Stimulated activated CD4-positive, alpha-beta T cell treated with anti-CD3 and anti-CD28 coated beads, Interleukin-12 subunit alpha, Interleukin-12 subunit beta, amount 100 ng/mL, for 4 hours (primary cell): Measurements from ENCODE around the gene MAEA.

ENCODE experiments used
- DNase-seq: peaks from one replicate; pipeline ENCODE4 v3.0.0-alpha.2; 2020

The MAEA gene

DNA sequence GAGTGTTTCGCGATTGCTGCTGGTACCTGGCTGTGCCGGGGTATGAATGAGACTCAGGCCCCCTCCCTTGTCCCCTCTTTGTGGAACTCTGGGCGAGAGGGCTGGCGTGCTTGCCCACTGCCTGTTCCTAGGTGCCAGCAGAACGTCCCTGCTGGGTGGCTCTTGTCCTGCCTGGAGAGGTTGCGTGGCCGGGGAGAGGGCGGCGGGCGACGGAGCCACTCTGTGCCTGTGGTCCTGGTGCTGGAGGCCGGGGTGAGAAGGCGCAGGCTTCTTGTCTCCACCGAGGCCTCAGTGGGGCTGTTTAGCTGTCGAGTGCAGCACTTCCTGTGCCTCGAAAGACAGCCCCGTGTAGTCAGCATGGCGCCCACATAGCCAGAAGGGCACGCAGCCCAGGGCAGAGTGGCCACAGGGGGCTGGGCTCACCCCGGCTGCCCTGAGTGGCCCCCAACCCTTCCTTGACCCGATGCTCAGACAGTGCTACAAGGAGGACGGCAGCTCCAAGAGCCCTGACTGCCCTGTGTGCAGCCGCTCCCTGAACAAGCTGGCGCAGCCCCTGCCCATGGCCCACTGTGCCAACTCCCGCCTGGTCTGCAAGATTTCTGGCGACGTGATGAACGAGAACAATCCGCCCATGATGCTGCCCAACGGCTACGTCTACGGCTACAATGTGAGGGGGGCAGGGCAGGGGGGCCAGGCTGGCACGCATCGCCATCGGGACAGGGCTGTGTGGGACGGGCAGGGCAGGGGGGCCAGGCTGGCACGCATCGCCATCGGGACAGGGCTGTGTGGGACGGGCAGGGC lies 48.5 kb downstream of the MAEA start:
- no peak for DNase-seq

DNA sequence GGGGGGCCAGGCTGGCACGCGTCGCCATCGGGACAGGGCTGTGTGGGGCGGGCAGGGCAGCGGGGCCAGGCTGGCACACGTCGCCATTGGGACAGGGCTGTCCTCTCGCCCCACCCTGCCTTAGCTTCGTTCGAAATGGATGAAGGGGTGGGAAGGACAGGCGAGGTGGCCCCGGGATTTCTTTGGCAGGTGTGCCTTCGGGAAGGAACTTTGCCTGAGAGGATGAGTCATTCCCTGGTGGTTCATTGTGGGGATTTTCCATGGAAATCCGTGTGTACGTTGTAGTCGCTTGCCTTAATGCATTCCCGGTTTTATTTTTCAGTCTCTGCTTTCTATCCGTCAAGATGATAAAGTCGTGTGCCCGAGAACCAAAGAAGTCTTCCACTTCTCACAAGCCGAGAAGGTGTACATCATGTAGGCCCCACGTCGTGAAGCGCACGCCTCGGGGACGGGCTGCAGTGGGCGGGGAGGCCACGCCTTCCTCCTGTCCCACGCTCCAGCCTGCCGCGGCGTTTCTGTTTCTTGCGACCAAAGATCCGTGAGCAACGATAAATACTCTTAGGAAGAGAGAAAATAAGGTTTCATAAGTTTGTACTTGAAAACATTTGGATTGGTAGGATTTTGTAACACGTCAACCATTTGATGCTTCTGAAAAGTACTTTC lies 49.2 kb downstream of the MAEA start:
- no peak for DNase-seq

DNA sequence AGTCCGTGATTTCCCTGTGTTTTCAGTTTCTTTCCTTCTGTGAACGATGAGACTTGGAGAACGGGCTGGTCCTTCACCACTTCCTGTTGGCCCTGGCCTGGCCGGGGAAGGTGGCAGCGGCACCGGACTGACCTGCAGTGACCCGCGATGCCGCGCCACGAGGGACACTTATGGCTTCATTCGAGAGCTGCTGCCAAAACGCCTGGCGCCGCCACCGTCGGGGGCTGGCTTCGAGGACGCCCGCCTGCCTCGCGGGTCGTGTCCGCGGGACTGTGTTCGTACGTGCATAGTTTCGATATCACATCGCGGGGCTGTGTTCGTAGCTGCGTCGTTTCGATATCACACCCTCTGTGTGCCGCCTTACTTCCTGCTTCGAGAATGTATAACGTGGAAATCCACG lies 49.8 kb downstream of the MAEA start:
- DNase-seq = no peak

DNA sequence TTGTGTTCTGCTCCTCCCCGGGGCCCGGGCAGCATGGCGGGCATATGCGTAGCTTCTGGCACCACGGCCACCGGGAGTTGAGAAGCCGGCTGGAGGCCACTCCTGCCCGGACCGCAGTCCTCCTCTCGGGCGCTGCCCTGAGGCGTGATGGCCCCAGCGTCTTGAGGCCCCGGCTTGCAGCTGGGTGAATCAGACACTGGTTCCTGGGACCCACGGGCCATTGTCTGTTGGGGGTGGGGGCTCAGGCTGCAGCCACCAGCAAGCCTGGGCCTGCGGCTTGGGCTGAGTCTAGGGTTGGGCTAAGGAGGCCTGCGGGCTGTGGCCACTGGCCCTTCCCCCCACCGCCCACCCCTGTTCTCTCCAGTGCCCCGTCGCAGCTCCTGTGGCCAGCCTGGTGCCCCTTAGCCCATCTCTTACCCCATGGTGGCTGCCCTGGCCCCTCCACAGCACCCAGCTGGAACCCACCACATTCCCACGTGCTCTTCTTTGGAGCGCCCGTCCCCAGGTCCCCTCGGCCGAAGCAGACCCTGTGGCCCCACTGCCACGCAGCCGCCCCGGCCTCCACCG lies 50.6 kb downstream of the MAEA start:
- no peak for DNase-seq

DNA sequence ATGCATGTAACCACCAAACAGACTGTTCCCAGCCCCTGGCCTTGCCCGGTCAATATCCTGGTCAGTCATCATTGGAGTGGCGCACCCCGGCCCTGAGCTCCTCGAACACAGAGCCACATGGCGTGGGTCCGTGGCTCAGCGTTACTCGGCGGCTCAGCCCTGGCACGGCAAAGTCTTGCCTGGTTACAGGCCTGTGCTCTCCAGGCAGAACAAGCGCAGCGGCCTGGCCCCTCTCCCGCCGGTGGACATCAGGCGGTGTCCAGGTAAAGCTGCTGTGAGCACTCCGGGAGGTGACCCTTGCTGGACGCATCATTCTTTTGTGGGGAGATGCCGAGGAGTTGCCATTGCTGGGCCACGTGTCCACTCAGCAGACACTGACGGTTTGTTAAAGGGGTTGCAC lies 51.2 kb downstream of the MAEA start:
- no peak for DNase-seq

DNA sequence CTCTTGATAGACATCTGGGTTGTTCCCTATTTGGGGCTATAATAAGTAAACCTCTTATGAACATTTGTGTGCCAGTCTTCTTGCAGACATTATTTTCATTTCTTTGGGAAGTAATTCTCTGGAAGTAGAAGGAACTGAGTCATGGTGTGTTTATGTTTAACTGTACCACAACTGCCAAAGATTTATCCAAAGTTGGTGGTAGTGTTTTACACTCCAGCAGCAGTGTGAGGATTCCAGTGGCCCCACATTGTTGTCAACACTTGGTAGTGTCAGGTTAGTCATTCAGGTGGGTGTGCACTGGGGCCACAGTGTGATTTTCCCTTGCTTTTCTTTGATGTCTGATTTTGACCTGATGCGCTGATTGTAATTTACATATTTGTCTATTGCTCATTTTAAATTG lies 52.3 kb downstream of the MAEA start:
- no peak for DNase-seq

DNA sequence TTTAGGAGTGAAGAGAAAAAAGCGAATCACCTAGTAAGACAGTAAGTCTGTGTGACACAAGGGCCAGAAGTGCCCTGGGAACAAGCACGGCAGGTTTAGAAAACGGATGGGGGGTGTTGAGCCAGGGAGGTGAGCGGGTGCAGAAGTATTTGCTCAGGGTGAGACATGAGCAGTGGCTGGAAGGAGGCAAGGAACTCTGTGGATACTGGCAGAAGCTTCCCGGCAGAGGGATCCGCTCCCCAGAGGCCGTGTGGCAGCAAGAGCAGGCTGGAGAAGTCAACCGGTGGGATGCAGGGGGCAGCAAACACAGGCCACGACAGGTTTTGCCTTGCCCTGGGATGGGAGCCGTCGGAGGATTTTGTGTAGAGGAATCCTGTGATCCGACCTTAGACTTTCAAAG lies 55.0 kb downstream of the MAEA start:
- no peak for DNase-seq

DNA sequence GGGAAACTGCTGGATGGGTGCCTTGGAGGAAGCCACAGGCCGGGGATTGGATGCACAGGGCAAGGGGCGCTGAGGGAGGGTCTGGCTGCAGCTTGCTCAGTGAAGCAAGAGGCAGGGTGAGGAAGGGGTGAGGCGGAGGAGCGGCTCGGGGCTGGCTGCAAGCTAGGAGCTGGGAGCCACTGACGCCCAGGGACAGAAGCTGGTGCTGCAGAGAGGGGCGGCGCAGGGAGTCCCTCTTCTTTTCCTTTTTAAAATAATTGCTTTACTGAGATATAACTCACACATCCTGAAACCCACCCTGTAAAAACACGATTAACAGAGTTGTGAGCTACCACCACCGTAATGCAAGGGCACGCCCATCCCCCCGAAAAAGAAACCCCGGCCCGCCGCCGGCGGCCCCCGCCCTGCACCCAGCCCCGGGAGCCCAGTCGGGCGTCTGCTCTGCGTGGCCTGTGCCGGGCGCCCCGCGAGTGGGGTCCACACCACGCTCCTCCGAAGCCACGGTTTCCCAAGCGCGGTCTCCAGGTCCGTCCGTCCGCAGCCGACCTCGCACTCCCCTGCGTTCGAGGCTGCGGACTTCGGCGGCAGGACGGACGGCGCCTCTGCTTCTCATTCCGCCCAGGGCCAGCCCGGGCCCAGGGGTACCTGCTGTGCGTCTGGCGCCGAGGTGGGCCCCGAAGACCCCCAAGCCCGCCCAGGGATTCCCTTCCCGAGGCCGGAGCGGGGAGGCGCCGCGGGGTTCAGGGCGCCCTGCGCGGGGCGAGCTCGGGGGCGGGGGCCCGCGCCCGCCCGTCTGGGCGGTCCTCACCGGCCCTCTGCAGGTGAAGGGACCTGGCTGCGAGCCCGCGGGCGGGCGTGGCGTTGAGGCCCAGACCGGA lies 56.5 kb downstream of the MAEA start:
- DNase-seq = peak; percentile 44

DNA sequence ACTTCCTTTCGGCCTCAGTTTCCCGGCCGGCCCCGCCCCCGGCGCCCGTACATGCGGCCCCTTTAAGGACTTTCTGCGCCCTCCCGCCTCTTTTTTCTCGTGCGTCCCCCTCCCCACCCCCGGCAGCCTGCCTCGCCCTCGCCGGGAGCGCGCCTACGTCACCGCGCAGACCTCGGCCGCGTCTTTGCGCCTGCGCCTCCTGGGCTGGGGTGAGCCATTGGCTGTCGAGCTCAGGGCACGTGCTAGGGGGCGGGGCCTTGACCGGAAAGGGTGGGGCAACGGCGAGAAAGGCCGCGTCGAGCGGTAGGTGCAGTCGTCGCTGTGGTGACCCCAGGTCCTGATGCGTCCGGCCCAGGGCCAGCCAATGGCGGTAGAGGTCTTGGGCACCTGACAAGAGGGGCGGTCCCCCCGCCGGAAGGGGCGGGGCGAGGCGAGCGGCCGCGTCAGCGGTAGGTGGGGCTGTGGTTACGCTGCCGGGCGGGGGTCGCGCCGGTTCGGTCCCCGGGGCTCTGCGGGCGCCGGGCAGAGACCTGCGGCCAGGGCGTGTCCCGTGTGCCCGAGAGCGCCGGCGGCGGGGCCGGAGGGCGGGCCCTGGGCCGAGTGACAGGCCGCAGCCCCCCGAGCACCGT lies 57.2 kb downstream of the MAEA start, which contains the start of gene UVSSA:
UVSSA (plus strand) TSS at position 428 of the 629 bp plus-strand sequence. CDS start 884 bp downstream, outside the sequence.
- DNase-seq = peak; percentile 100

DNA sequence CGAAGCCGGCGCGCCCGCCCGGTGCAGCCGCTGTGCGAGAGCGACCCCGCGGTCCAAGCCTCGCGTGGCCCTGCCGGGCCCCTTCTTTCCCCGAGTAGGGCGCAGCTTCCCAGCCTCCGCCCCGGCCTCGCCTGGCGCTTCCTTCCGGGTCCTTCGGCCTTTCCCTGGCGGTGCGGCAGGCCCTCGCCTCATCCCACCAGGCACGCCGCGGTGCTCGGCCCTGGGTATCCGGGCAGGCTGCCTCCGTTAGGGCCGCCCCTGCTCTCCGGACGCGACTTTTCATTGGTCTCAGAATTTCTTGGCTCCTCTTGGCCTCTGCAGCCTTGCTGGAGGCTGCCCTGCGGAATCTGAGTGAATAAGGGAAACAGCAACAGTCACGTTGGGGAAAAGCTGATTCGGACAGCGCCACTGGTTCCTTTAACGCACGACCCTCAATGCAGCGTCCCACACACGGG lies 57.7 kb downstream of the MAEA start:
- peak; percentile 40 for DNase-seq

DNA sequence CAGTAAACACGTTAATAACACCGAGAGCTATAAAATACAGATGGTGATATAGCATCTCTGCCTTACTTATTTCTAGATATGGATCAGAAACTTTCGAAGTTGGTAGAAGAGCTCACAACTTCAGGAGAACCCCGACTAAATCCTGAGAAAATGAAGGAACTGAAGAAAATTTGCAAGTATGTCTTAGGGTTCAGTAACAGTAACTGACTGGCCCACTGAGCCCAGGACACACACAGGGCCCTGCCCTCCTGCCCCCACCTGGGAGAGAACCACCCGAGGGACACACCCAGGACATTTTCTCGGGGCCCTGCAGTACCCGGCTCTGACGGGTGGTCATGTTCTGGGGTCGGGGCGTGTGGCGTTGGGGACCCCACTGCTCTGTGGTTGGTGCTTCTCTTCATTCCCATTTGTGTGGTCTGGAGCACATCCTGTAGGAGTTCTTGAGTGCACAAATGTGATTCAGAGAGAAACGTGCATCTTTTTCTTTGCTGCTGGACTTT lies 58.4 kb downstream of the MAEA start:
- DNase-seq = no peak

DNA sequence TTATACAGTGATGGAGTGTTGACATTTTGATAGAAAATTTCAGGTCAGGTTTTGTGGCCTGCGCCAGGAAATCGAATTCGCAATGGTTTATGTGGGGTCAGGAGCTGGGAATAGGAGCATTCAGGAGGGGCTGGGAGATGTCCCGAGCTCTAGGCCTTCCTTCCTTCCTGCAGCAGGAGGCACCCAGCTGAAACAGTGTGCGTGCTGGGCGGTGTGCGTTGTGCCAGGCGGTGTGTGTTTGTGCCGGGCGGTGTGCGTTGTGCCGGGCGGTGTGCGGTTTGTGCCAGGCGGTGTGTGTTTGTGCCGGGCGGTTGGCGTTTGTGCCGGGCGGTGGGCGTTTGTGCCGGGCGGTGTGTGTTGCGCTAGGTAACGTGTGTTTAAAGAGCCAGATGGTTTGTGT lies 59.1 kb downstream of the MAEA start:
- DNase-seq = no peak

DNA sequence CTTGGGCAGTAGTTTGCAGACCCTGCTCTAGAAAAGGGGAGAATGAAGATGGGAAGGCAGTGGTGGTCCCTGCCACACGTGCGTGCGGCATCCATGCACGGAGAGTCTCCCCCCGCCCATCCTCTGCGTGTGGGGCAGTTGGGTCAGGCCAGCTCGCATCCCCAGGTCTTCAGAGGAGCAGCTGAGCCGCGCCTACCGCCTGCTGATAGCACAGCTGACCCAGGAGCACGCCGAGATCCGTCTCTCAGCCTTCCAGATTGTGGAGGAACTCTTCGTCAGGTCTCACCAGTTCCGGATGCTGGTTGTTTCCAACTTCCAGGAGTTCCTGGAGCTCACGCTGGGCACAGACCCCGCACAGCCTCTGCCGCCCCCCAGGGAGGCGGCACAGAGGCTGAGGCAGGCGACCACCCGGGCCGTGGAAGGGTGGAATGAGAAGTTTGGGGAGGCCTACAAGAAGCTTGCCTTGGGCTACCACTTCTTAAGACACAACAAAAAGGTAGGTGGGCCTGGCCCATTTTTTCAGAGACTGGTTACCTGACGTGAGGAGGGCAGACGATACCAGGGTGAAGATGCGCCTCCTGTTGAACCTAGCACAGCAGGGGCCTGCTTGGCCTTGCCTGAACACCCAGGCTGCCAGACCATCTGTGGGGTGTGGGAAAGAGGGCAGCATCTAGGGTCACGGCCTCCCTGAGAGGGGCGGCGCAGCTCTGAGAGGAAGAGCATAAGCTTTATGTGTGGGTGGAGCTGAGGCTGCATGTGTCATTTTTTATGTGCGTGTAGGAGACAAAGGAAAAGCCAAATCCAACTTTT lies 59.9 kb downstream of the MAEA start:
- no peak for DNase-seq

DNA sequence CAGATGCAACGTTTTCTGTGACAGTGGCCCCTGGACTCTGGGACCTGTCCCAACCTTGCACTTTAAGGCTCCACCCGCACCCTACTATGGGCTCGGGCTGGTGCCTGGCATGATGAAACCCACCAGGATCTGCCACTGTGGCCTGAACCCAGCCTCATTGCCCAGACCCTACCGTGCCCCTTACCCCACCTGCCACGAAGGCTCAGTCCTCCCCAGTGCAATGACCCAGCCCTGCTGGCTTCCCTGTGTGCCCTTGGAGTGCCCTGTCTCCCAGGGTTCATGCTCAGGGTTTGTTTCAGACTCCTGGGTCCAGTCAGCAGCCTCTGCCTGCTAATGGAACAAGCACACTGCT lies 60.5 kb downstream of the MAEA start:
- no peak for DNase-seq

DNA sequence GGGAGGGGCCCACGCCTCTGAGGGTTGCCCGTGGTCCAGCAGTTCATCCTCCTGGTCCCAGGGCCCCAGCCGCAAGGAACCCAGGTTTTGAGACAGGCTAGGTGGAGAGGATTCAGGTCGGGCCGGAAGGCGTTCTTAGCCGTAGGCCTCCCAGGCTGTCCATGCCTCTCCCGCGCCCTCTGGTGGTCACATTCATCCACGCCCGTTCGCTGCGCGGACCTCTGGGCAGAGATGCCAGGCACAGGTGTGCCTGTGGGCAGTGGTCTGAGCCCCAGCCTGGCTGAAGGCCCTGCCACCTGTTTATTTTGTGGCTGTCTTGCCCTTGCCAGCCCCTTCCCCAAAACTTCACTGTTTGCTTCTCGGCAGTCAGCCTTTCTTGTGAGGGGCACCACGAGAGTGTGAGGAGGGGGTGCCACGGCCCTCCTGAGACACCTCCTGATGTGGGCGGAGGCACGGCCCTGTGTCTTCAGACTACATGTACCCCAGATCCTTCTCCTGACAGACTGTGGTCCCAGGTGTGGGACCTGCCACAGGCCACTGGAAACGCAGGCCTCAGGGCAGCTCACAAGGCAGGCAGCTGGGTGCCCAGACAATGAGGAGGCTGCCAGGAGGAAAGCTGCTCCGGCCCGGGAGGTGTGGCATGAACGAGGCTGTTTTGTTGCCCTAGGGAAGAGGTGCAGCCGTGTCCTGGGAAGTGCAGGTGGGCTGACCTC lies 62.3 kb downstream of the MAEA start:
- peak; percentile 92 for DNase-seq

DNA sequence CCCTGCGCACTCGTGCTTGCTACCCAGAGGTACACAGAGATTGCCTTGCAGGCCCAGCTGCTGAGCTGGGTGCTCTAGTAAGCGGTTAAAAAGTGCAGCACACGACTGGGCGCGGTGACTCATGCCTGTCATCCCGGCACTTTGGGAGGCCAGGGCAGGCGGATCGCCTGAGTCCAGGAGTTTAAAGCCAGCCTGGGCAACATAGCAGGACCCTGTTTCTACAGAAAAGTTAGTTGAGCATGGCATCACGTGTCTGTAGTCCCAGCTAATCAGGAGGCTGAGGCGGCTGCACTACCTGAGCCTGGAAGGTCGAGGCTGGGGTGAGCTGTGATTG lies 62.8 kb downstream of the MAEA start:
- DNase-seq = no peak

DNA sequence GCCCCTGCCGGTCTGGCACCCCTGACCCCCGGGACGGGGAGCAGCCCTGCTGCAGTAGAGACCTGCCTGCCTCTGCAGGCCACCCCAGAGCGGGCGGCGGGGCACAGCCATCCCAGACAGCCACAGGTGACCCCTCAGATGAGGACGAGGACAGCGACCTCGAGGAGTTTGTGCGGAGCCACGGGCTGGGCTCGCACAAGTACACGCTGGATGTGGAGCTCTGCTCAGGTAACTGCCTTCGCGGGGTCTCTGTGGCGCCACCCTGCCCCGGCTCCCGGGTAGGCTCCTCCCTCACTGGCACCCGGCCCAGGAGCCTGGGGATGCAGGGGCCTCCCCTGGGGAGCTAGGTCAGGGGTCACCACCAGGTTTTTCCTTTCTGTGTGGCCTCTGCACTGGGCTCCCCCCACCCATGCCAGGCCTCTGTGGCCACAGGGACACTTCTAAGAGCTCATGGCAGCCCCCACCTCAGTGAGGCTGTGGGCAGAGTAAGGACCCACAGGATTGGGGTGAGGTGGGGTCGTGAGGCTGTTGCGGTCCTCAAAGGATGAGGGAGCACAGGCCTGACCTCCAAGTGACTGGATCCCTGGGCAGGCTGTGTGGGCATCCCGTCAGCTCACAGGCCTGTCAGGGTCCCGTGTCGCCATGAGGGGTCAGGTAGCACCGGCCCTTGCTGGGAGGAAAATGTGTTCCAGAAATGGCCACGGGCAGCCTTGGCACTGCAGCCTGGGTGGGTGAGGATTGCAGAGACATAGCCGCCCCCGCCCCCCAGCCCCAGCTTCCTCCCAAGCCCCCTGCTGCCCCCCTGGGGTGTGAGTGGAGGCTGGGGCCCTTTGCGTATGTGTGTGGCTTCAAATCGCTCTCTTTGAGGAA lies 63.7 kb downstream of the MAEA start:
- no peak for DNase-seq

DNA sequence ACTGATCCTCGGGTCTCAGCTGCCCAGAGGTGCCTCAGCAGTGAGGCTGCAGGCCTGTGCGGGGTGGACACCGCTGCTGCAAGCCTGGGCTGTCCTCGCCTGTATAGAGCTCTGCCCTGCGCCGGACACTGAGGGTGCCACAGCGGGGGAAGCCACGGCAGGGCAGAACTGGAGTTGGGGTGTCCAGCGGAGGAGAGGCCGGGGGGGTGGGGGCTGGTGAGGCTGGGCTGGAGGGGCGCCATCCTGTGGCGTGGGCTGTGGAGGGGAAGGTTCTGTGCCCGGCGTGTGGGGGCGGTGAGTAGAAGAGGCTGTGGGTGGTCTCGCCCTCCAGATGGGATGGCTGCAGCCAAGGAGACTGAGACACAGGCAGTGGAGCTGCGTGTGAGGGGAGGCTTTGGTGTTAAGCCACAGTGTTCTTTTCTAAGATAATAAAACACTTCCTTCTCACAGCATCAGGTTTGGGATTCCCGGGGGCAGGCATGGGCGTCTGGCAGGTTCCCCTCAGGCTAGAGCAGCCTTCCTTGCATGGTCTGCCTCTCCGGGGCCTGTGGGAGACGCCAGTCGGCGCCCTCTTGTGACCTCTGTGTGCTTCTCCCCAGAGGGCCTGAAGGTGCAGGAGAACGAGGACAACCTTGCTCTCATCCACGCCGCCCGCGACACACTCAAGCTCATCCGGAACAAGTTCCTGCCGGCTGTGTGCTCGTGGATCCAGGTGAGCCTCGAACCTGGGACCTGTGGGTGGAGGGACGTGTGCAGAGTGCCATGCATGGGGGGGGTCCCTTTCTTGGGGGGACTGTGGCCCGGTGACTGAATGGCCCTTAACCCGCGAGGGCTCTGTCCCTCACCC lies 64.7 kb downstream of the MAEA start:
- no peak for DNase-seq

DNA sequence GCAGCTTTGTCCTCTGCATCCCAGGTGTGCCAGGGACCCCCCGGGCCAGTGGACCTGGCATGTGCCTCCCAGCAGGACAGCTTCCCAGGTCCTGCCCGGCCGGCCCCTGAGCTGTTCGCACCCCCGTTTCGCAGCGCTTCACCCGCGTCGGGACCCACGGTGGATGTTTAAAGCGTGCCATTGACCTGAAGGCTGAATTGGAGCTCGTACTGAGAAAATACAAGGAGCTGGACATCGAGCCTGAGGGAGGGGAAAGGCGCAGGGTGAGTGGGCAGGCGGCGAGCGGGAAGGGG lies 65.2 kb downstream of the MAEA start:
- DNase-seq = no peak
